Pancreas (tissue), 10 donors: ENCODE measurements around the gene DLL4. TPM values are rescaled to one million over a fixed set of nuclear protein-coding genes. Genes with fewer than 3 reads are reported as not detected.

Experiments used
- ATAC-seq, 4 donors: fragments of 200-7000 bp; cut with Tn5 transposase; one replicate each; pipeline versions ENCODE4 v1.8.0 to v1.9.1; 2020; ENCODE audit warnings: mild to moderate bottlenecking in 4 of 4, moderate library complexity in 4 of 4
- DNase-seq, 6 donors: peaks; one replicate each; pipeline ENCODE4 v3.0.0-alpha.2; 2020
- FAIRE-seq: peaks from 2 replicates; lab custom pipeline; 2012; peaks lifted over from hg19 to GRCh38; lab: Jason Lieb, UNC
- H3K27ac ChIP-seq, 4 donors: fragments of 200-600 bp; sonication (generic); 1 replicate in 3 of 4; 2 replicates in 1 of 4; pipeline versions ENCODE4 v1.5.0 to v1.8.0; 2020
- H3K27me3 ChIP-seq, 4 donors: fragments of 200-600 bp; one replicate each; pipeline ENCODE4 v1.8.0; 2021
- H3K36me3 ChIP-seq, 3 donors: fragments of 200-600 bp; sonication (generic) in 1 of 3; one replicate each; pipeline versions ENCODE4 v1.5.0 to v1.8.0; 2020 to 2021
- H3K4me1 ChIP-seq, 3 donors: fragments of 200-600 bp; one replicate each; pipeline ENCODE4 v1.8.0; 2021
- H3K4me3 ChIP-seq, 4 donors: fragments of 200-600 bp; sonication (generic) in 2 of 4; one replicate each; pipeline versions ENCODE4 v1.5.0 to v1.8.0; 2020 to 2021
- H3K9me3 ChIP-seq, 4 donors: fragments of 200-600 bp; one replicate each; pipeline ENCODE4 v1.8.0; 2021
- WGBS, 2 donors: extraction: QIAGEN DNeasy Blood & Tissue Kit; methylation state at CpG; one replicate each; pipeline ENCODE4 v1.1.7; 2013; 5-methylcytosine and 5-hydroxymethylcytosine counted together
- intact Hi-C, 3 donors: fragments of 100-400 bp; cut with DNase I; formaldehyde crosslinking; loops; one replicate each; pipeline versions ENCODE4 v1.11.1 to v1.14.2; 2022
- polyA plus RNA-seq, 2 donors: library from polyadenylated mRNA; stranded (reverse); fragments of 200-250 nt; gene quantifications; one replicate each; pipeline ENCODE4 v1.2.3, GENCODE V29; 2013
- total RNA-seq, 6 donors: library from RNA; stranded (reverse); fragmentation: NEBNext Ultra II Directional in 4 of 6; extraction: Animal tissue kit (Norgen Biotek cat#: 25700) in 4 of 6; gene quantifications; one replicate each; pipeline versions ENCODE4 v1.2.1 to v1.2.4, GENCODE V29; 2021 to 2023
- TF ChIP-seq, protein P1 (sequence below), 4 donors: fragments of 200-600 bp; sonication (generic) in 3 of 4; IDR thresholded peaks; one replicate each; pipeline versions ENCODE4 v1.5.0 to v1.8.0; 2021; ENCODE audit warnings: antibody characterized with exemption in 4 of 4
- donor health status: healthy with polysubstance abuse.
- donor health status: DM: no; HTN: no; CAD: no; lungs with moderate emphysema.
- donor health status: DM: no; HTN: no; CAD: no.
- donor health status: control.
- donor health status: control.
- donor health status: Bipolar disorder and iron deficiency.
- donor health status: DM: yes; HTN: yes; CAD: no.
- donor health status: DM: no; HTN: no; CAD: no.
- donor health status: DM: no; HTN: no; CAD: no.
- donor health status: DM: yes; HTN: yes; CAD: no.

The DLL4 gene
- total and polyA plus RNA-seq, 8 donors = 1.3 to 4.8 (median 2.3) TPM

DNA sequence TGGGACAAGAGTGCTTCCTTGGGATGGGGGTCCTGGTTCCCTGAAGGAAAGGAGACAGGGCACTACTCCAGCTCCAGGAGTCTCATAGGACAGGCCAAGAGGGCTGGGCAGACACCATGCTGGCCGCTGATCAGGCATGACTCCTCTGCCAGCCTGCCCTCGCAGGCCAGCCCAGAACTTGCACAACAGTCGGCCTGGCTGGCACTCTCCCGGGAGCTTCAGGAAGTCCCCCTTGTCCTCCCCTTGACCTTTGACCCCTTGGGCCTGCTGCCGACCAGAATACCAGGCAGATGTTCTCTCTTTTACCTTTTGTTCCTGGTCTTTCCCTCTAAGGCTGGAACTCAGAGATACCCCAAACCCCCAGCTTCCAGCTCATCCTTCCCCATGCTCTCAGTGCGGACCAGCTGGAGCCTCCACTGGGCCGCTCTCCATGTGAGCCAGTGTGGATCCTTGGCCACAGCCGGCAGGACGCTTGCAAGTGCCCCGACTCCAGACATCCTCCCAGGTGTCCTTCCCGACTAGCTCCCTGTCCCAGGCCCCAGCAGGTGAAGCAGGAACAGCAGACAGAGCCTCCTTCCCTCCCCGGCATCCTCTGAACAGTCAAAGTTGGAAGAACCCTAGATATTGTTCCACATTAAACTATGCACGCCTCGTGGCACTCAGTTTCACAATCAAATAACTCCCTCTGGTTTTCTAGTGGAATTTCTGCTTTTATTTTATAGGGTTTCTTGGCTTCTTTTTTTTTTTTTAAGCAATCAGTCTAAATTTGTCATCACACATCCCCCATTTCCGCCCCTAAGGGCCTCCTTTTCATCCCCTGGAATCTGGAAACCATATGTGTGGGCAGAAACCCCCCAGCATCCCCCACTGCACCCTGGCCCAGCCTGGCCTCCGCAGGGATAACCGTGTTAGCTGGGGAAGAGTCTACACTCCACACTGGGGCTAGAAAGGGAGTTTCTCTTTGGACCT is 19.2 kb upstream of the DLL4 start:
- no peak for ATAC-seq
- WGBS, 2 donors = 62 to 68% methylated on average over 17 of the region's 17 CpGs
- intact Hi-C loops = loop anchor here in 2 of 3 donors (5.0 to 10.0 kb wide), 3 partner anchors 105 to 415 kb away; no protein-coding TSS in a partner anchor
- Histone ChIP-seq H3K27ac (no peak overlapping the region), H3K4me3 (no peak overlapping the region), H3K9me3 (no peaks in the 10 kb centered on the region), H3K36me3 (no peaks in the 10 kb centered on the region), H3K27me3 (no peaks in the 10 kb centered on the region), H3K4me1 (peaks cover 6 to 11% (median 11%) of the 10 kb centered on the region in 3 donors)
- DNase-seq = peak in 2 of 6 donors; percentile 29 to 54
- TF ChIP-seq, protein P1, sequence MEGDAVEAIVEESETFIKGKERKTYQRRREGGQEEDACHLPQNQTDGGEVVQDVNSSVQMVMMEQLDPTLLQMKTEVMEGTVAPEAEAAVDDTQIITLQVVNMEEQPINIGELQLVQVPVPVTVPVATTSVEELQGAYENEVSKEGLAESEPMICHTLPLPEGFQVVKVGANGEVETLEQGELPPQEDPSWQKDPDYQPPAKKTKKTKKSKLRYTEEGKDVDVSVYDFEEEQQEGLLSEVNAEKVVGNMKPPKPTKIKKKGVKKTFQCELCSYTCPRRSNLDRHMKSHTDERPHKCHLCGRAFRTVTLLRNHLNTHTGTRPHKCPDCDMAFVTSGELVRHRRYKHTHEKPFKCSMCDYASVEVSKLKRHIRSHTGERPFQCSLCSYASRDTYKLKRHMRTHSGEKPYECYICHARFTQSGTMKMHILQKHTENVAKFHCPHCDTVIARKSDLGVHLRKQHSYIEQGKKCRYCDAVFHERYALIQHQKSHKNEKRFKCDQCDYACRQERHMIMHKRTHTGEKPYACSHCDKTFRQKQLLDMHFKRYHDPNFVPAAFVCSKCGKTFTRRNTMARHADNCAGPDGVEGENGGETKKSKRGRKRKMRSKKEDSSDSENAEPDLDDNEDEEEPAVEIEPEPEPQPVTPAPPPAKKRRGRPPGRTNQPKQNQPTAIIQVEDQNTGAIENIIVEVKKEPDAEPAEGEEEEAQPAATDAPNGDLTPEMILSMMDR (IDR thresholded peaks at IDR 0.05) = no peak
- no peak for FAIRE-seq

DNA sequence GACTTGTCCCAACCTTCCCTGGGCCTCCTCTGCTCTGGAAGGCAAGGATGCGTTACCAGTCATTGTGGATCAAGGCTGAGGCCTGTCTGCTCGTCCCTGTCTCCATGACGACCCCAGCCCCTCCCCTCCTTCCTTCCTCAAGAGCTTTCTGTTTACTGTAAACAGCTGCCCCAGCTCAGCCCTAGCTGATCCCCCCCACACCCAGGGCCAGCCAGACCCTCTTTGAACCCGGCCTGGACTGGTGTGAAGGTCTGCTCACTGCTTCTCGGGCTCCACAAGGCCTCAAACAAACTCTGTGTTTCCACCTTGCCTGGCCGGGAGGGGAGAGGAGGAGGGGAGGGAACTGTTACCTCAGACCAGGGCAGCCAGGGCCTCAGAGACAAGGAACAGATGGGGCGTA is 18.0 kb upstream of the DLL4 start:
- TF ChIP-seq, protein P1 (IDR thresholded peaks at IDR 0.05) = no peak
- ATAC-seq = no peak
- H3K36me3 ChIP-seq = no peaks in the 10 kb centered on the region
- intact Hi-C loops = no loop called here
- DNase-seq = no peak
- H3K27ac ChIP-seq = no peak overlapping the region
- H3K4me3 ChIP-seq = no peak overlapping the region
- H3K4me1 ChIP-seq = peaks cover 6 to 11% (median 7%) of the 10 kb centered on the region in 3 donors
- 70 to 71% methylated on average over 7 of the region's 7 CpGs for WGBS, 2 donors
- FAIRE-seq = no peak
- H3K27me3 ChIP-seq = no peaks in the 10 kb centered on the region
- H3K9me3 ChIP-seq = no peaks in the 10 kb centered on the region

DNA sequence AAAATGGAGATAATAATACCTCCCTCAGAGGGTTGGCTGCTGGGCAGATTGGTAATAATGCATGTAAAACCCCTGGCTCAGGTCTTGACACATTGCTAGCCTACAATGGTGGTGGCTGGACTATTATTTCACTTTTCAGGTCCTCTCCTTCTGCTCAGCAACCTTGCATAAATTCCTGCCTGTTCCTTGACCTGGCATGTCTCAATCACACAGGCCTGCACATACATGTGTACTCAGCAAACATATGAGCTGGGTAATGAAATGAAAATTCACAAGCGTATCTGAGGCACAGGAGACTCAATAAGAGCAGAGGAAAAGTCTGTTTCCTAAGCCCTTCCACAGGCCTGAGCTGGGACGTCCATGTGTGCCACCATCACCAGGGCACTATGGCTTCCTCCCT is 17.4 kb upstream of the DLL4 start:
- H3K27me3 ChIP-seq = no peaks in the 10 kb centered on the region
- H3K9me3 ChIP-seq = no peaks in the 10 kb centered on the region
- no peak for FAIRE-seq
- intact Hi-C loops = no loop called here
- no peaks in the 10 kb centered on the region for H3K36me3 ChIP-seq
- TF ChIP-seq, protein P1 (IDR thresholded peaks at IDR 0.05) = no peak
- no peak for DNase-seq
- no peak for ATAC-seq
- H3K4me1 ChIP-seq = peaks cover 4 to 7% (median 4%) of the 10 kb centered on the region in 3 donors
- 74 to 85% methylated on average over 2 of the region's 2 CpGs for WGBS, 2 donors
- H3K4me3 ChIP-seq = no peak overlapping the region
- H3K27ac ChIP-seq = no peak overlapping the region

DNA sequence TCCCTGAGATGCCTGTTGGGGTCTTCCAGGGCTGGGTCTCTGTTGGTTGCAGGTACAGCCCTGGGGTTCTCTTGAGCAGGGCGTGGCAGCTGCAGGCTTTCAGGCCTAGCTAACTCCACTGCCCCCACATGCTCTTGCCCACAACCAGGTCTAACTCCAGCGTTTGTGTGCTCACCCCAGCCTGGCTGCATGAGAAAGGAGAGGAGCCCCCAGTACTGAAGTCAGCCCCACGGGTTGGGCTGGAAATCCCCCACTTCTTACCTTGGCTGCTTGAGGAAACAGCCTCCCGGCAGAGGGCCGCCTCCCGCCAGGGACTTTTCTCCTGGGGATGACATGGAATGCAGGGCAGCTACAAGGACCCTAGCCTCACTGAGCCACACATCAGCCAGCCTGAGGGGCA is 16.7 kb upstream of the DLL4 start:
- 76 to 81% methylated on average over 6 of the region's 6 CpGs for WGBS, 2 donors
- ATAC-seq (no peak), DNase-seq (no peak), FAIRE-seq (no peak)
- TF ChIP-seq, protein P1 (IDR thresholded peaks at IDR 0.05) = no peak
- Histone ChIP-seq H3K4me1 (no peaks in the 10 kb centered on the region), H3K4me3 (no peak overlapping the region), H3K27me3 (no peaks in the 10 kb centered on the region), H3K36me3 (no peaks in the 10 kb centered on the region), H3K9me3 (no peaks in the 10 kb centered on the region), H3K27ac (no peak overlapping the region)
- intact Hi-C loops = no loop called here

DNA sequence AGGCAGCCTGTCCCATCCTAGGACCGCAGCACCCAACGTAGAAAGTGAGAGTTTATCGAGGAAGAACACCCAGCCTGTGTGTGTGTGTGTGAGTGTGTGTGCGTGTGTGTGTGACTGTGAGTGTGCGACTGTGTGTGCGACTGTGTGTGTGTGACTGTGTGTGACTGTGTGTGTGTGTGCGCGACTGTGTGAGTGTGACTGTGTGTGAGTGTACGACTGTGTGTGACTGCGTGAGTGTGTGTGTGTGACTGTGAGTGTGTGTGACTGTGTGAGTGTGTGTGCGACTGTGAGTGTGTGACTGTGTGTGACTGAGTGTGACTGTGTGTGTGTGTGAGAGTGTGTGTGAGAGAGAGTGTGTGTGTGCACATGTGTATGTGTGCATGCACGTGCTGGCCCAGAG is 15.1 kb upstream of the DLL4 start:
- Histone ChIP-seq H3K9me3 (no peaks in the 10 kb centered on the region), H3K27ac (no peak overlapping the region), H3K36me3 (no peaks in the 10 kb centered on the region), H3K4me1 (no peaks in the 10 kb centered on the region), H3K4me3 (no peak overlapping the region), H3K27me3 (no peaks in the 10 kb centered on the region)
- no peak for DNase-seq
- WGBS, 2 donors = 92 to 97% methylated on average over 12 of the region's 12 CpGs
- TF ChIP-seq, protein P1 (IDR thresholded peaks at IDR 0.05) = no peak
- ATAC-seq = no peak
- no peak for FAIRE-seq
- intact Hi-C loops = no loop called here
